Adipose tissue (tissue), 3 donors: ENCODE measurements around the gene GOLGB1. TPM values are rescaled to one million over a fixed set of nuclear protein-coding genes. Genes with fewer than 3 reads are reported as not detected.
"Not testable (repeated sequence)": the region's sequence is repeated elsewhere in the genome, so short reads cannot be mapped to it uniquely, and the experiment has no call there.

Experiments
- H3K27ac ChIP-seq: one replicate; pipeline ENCODE4 v1.5.1; 2013; ENCODE audit warnings: low read depth, low read length
- WGBS, 3 donors: extraction: QIAGEN DNeasy Blood & Tissue Kit; methylation state at CpG; one replicate each; pipeline ENCODE4 v1.1.7; 2013; 5-methylcytosine and 5-hydroxymethylcytosine counted together
- polyA plus RNA-seq, 3 donors: library from polyadenylated mRNA; stranded (reverse); fragments of 200-250 nt; gene quantifications; one replicate each; pipeline ENCODE4 v1.2.3, GENCODE V29; 2013
- donor health status: healthy with polysubstance abuse.
- donor health status: Bipolar disorder and iron deficiency.
- donor health status: healthy.

GOLGB1 gene
- polyA plus RNA-seq, 3 donors: 13.8 to 16.6 (median 14.4) TPM

DNA sequence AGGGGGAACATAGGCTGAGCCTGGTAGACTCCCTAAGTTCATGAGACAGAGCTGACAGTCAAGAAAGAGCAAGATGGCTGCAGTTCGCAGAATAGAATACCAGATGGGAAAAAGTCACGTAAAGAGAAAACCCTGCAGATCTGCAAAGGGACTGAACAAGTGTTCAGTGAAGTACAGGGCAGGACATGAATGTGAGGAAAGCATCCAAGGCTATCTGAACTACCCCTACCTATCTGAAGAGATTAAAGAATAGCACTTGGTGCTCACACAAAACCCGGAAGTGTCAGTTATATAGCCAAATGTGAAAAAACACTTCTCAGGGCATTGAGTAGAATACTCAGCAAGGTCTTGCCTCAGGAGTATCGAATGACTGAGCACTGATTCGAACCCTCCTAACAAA, 44.0 kb downstream of the GOLGB1 start:
- H3K27ac ChIP-seq: no peak overlapping the region
- 93 to 98% (median 96%) methylated on average over 5 of the region's 5 CpGs for WGBS, 3 donors

DNA sequence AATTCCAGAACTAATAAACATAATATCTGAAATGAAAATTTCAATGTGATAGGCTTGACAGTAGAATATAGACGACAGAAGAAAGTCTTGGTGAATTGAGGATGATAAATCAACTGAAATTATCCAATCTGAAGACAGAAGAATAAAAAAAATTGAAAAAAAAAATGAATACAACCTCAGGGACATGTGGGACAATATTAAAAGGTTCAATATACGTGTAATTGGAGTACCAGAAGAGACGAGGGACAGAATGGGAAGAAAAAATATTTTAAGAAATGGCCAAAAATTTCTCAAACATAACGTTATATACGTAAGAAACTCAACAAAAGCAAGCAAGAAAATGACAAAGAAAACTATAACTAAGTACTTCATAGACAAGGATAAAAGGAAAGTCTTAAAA, 45.6 kb downstream of the GOLGB1 start:
- no peak overlapping the region for H3K27ac ChIP-seq
- WGBS, 3 donors: 97 to 100% (median 98%) methylated on average over 5 of the region's 5 CpGs

DNA sequence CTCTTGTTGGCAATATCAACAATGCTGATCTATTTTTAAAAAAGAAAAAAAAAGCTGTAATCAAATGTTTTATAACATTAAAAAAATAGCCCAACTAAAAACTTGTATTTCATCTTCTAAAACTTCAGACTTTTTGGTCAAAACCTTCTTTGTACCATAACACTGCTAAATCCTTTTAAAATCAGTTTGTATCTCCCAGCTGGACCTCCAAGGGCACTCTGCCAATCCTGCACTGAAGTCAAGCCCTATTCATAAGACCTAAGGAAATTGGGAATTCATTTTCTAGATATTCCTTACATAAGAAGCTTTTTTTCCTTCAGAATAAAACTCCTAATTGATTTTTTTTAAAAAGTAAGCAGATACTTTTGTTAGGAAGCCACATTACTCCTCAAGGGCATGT, 50.6 kb downstream of the GOLGB1 start:
- no peak overlapping the region for H3K27ac ChIP-seq

GRCh38 chr3:121698476-121698875, 51.1 kb downstream of the GOLGB1 start:
- WGBS, 3 donors: 76 to 92% (median 91%) methylated on average over 1 of the region's 1 CpG
- no peak overlapping the region for H3K27ac ChIP-seq

DNA sequence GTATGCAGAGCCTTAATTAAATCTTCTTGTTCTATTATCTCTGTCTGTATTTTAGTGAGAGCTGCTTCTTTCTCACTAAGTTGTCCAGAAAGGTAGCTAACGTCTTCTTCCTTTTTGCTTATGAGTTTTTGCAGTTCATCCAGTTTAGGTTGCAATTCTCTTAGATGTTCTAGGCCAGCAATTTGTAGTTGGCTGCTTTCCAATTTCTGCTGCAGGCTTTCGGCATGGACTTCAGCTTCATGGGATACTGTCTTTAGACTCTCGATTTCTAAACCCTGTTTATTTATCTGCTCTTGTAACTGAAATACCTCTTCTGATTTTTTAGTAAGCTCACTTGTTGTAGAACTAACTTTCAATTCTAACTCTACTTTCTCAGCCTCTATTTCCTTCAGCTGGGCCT, 53.4 kb downstream of the GOLGB1 start:
- 69 to 78% (median 72%) methylated on average over 3 of the region's 3 CpGs for WGBS, 3 donors
- H3K27ac ChIP-seq: no peak overlapping the region

- 87 to 99% (median 88%) methylated on average over 2 of the region's 2 CpGs for WGBS, 3 donors
- no peak overlapping the region for H3K27ac ChIP-seq
Observed at GRCh38 chr3:121692010-121692699, 57.4 kb downstream of the GOLGB1 start.

DNA sequence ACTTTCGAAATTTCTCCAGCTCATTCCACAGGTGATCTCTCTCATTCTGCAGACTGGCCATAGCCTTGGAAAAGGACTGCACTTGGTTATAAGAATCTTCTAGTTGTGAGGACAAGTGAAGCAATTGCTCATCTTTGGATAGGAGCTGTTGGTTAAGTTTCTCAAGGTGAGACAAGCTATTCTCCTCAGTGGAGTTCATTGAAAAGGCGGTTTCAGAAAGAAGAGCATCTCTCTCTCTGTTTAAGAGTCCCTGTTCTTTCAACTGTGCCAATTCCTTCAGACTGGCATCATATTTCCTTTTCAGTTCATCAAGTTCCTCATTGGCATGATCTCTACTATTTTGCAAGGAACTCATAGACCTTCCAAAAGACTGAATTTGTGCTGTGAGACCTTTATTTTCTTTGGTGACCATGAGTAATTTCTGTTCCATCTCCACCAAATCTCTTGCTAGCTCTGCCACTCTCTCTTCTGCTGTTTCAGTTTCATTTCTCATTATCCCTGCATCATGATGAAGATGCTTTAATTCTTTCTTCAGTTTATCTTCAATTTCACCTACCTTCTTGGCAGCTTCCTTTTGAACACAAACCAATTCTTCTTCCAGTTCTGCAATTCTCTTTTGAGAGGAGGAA, 58.6 kb downstream of the GOLGB1 start:
- WGBS, 3 donors: 93 to 96% (median 94%) methylated on average over 2 of the region's 2 CpGs
- H3K27ac ChIP-seq: no peak overlapping the region

DNA sequence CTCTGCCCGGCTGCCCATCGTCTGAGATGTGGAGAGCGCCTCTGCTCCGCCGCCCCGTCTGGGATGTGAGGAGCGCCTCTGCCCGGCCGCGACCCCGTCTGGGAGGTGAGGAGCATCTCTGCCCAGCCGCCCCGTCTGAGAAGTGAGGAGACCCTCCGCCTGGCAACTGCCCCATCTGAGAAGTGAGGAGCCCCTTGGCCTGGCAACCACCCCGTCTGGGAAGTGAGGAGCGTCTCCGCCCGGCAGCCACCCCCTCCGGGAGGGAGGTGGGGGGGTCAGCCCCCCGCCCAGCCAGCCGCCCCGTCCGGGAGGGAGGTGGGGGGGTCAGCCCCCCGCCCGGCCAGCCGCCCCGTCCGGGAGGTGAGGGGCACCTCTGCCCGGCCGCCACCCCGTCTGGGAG, 60.8 kb downstream of the GOLGB1 start:
- WGBS, 3 donors: 94 to 96% (median 95%) methylated on average over 18 to 26 of the region's 31 CpGs

DNA sequence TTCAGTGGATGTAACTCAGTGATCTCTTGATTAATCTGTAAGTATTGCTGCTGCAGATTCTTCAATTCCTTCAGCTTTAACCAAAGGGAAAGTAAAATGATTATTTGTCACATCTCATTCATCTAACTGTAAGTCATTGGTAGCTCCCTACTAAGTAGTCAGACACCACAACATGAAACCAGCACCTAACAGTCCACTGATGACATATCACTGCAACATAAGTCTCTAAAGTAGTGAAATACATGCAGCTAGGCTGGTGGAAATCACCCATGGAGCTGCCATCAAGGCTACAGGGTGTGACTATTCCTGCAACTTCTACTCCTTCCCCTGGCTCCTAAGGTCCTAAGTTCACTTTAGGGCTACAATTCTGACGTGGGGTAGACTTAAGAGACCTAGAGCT, 67.7 kb downstream of the GOLGB1 start:
- no peak overlapping the region for H3K27ac ChIP-seq

More for the DNA sequence above, 60.8 kb downstream of the GOLGB1 start:
- not testable (repeated sequence) for H3K27ac ChIP-seq

DNA sequence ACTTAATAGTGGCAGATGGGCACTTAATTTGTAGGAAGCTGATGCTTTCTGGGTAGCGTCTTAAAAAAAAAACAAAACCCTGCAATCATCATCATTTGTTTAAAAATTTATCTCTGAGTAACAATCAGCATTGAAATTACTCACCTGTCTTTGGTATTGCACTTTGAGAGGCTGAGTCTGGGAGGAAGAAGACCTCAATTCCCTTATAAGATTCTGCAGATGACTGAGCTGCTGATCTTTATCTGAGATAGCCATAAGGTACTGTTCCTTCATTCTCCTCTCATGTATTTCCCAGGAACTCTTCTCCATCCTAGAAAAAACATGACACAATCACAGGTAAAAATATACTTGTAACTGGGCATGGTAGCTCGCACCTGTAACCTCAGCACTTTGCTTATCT, 72.4 kb downstream of the GOLGB1 start:
- 96 to 98% (median 97%) methylated on average over 2 of the region's 2 CpGs for WGBS, 3 donors

More for the DNA sequence above, 67.7 kb downstream of the GOLGB1 start:
- WGBS, 3 donors: 88 to 100% (median 100%) methylated on average over 1 of the region's 1 CpG

DNA sequence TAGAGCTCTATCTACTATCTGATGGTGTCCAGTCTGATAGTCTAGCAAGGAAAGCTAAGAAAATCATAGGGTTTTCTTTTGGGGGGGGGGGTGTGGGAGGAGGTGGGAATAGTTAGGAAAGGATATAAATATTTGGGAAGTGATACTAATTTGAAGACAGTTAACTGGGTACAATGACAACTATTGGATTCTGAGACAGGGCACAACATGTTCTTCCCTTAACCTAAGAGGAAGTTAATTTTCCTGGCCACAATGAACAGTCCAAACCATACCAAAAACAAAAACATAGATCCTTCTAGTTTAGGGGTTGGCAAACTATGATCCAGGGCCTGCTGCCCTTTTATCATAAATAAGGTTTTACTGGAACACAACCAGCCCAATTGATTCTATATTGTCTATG, 78.9 kb downstream of the GOLGB1 start:
- H3K27ac ChIP-seq: no peak overlapping the region

More for the DNA sequence above, 72.4 kb downstream of the GOLGB1 start:
- H3K27ac ChIP-seq: no peak overlapping the region

DNA sequence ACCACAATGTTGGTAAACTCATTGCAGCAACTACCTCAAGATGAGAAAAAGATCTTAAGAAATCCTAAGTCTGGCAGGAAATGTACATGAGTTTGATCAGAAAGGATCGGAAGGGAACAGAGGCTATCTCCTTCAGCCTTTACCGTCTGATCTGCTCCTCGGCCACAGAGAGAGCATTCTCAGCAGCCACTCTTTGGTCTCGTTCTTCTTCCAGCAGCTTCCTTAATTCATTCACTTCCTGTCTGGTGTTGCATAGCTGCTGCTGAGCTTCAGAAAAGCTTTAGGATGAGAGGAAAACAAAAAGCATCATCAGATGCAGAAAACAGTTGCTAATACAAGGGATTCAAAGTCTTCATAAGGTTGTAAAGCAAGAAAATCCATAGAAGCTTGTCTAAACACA, 82.2 kb downstream of the GOLGB1 start:
- H3K27ac ChIP-seq: no peak overlapping the region

DNA sequence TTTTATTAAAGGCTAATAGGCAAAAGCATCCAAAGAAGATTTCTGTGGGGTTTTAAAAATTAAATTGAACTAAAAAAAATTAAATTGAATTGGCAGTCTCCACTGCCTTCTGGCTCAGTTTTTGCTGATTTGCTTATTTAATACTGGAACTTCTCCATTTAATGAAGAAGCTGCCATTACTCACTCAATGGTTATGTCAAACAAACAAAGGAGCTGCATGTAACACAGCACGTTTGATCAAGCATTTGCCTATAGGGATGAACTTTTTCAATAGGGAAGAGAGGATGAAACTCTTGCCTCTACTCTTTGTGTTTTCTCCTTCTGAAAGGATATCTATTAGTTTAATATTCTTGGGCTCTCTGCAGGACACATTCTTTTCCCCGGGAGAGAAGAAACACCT, 84.1 kb downstream of the GOLGB1 start:
- no peak overlapping the region for H3K27ac ChIP-seq
- 61 to 87% (median 62%) methylated on average over 2 of the region's 2 CpGs for WGBS, 3 donors

More for the DNA sequence above, 82.2 kb downstream of the GOLGB1 start:
- 54 to 93% (median 76%) methylated on average over 4 of the region's 4 CpGs for WGBS, 3 donors

DNA sequence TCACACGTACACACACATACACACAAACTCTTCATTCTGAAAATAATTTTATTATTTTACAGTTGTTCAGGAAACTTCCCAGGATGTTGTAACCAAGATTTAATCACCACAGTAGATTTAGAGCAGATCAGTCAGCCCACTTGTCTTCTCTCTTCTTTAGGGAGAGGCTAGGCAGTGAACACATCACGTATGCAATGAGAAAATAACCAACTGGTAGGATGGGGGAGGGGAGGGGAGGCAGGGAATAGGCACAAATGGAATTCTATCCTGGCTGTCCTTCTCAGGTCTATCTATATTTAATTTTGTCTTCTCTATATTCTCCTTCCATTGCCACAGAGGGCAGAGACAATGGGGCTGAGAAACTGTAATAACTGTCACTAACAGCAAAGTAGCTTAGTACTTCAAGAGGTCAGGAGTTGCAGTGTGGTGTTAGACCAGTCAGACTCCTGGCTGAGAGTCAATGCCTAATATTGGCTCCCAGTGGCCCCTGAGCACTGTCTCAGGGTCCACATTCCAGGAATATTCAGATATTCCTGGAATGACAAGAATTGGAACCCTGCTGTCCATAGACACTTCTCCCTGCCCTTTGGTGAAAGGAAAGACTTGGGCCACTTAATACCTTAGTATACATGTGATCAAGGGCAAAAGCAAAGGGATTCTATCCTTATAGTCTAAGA, 86.2 kb downstream of the GOLGB1 start:
- no peak overlapping the region for H3K27ac ChIP-seq
- 44 to 62% (median 47%) methylated on average over 2 of the region's 2 CpGs for WGBS, 3 donors

DNA sequence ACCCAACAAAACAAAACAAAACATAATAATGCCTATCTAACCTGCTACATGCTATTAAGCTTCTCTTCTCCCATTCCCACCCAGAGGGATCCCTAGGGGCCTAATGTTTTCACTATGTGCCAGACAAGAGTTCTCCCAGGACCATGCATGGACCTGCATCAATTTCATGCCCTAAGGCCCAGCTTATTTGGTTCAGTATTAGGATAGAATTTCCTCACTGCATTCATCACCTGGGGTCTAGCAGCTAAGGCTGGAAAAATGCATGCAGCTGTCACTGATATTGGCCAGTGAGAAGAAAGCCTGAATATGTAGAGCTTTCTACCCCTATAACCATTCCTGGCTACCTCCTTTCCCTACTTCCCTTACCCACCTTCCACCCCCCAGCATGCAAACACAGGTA, 86.8 kb downstream of the GOLGB1 start:
- H3K27ac ChIP-seq: no peak overlapping the region

DNA sequence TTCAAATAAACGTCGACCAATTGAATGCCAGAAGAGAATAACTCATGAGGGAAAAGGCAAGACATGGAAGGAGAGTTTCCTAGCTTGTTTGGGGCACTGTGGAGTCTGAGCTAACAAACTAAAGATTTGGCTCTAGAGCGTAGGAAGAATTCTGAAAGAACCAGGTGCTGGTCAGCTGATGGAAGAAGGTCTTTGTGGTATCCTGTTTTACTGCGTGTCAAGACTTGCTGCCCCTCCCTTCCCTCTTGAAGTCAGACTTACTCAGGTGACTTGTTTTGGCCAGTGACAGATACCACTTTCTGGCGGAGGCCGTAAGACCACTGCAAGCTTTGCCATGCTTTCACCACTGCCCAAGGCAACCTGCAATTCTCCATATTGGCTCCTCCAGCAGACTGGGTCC, 88.2 kb downstream of the GOLGB1 start:
- H3K27ac ChIP-seq: no peak overlapping the region
- 81 to 90% (median 84%) methylated on average over 6 of the region's 6 CpGs for WGBS, 3 donors

GRCh38 chr3:121660356-121661171, 89.0 kb downstream of the GOLGB1 start, which contains the start of gene HCLS1:
HCLS1 (minus strand) TSS chr3:121660903; CDS start chr3:121658347, 2,556 bp downstream.
- WGBS, 3 donors: 47 to 78% (median 49%) methylated on average over 9 of the region's 9 CpGs
- H3K27ac ChIP-seq: no peak within 1 kb of the TSS

- 84 to 97% (median 87%) methylated on average over 3 of the region's 3 CpGs for WGBS, 3 donors
- H3K27ac ChIP-seq: no peak overlapping the region
Observed at GRCh38 chr3:121659586-121659985, 90.0 kb downstream of the GOLGB1 start.
